DND-41 (cell line): Measurements from ENCODE around the gene GJD4.

Experiments used
- EZH2 ChIP-seq: IDR thresholded peaks from 3 replicates; pipeline ENCODE4 v1.6.1; 2012; ENCODE audit warnings: borderline replicate concordance, low read depth, mild to moderate bottlenecking, moderate library complexity, low read length, inconsistent platforms; ENCODE audit not compliant: severe bottlenecking
- TF ChIP-seq, protein P1 (sequence below): IDR thresholded peaks from 2 replicates; pipeline ENCODE4 v1.5.1; 2012; ENCODE audit warnings: borderline replicate concordance, low read length, moderate library complexity, mild to moderate bottlenecking; ENCODE audit not compliant: poor library complexity, severe bottlenecking; ENCODE audit errors: extremely low read depth

- TF ChIP-seq, protein P1, sequence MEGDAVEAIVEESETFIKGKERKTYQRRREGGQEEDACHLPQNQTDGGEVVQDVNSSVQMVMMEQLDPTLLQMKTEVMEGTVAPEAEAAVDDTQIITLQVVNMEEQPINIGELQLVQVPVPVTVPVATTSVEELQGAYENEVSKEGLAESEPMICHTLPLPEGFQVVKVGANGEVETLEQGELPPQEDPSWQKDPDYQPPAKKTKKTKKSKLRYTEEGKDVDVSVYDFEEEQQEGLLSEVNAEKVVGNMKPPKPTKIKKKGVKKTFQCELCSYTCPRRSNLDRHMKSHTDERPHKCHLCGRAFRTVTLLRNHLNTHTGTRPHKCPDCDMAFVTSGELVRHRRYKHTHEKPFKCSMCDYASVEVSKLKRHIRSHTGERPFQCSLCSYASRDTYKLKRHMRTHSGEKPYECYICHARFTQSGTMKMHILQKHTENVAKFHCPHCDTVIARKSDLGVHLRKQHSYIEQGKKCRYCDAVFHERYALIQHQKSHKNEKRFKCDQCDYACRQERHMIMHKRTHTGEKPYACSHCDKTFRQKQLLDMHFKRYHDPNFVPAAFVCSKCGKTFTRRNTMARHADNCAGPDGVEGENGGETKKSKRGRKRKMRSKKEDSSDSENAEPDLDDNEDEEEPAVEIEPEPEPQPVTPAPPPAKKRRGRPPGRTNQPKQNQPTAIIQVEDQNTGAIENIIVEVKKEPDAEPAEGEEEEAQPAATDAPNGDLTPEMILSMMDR, result no peak
- TF ChIP-seq EZH2, result no peak
Measured at GRCh38 chr10:35561715-35562114, 43.4 kb upstream of the GJD4 start.
